ENCODE results near the gene AHCY. TPM values are rescaled to one million over a fixed set of nuclear protein-coding genes. Genes with fewer than 3 reads are reported as not detected.
"Not testable (repeated sequence)": the region's sequence is repeated elsewhere in the genome, so short reads cannot be mapped to it uniquely, and the experiment has no call there.

AHCY gene
- total RNA-seq, 4 donors from 2014 or later, result 99.0 to 146 (median 137) TPM

- WGBS, 2 donors, result 83 to 96% methylated on average over 2 of the region's 2 CpGs
- H3K9me3 ChIP-seq, result no peaks in the 10 kb centered on the region
- no peak for DNase-seq
- H3K4me3 ChIP-seq, result no peak overlapping the region
- TF ChIP-seq, protein P1, sequence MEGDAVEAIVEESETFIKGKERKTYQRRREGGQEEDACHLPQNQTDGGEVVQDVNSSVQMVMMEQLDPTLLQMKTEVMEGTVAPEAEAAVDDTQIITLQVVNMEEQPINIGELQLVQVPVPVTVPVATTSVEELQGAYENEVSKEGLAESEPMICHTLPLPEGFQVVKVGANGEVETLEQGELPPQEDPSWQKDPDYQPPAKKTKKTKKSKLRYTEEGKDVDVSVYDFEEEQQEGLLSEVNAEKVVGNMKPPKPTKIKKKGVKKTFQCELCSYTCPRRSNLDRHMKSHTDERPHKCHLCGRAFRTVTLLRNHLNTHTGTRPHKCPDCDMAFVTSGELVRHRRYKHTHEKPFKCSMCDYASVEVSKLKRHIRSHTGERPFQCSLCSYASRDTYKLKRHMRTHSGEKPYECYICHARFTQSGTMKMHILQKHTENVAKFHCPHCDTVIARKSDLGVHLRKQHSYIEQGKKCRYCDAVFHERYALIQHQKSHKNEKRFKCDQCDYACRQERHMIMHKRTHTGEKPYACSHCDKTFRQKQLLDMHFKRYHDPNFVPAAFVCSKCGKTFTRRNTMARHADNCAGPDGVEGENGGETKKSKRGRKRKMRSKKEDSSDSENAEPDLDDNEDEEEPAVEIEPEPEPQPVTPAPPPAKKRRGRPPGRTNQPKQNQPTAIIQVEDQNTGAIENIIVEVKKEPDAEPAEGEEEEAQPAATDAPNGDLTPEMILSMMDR (IDR thresholded peaks at IDR 0.05), result no peak
- no peak for TF ChIP-seq POLR2A (IDR thresholded peaks at IDR 0.05)
- no peaks in the 10 kb centered on the region for H3K27me3 ChIP-seq
- intact Hi-C loops (cut with DNase I), result no loop called here
- no peaks in the 10 kb centered on the region for H3K36me3 ChIP-seq
- H3K4me1 ChIP-seq, result no peaks in the 10 kb centered on the region
- no peak overlapping the region for H3K27ac ChIP-seq
Observed at GRCh38 chr20:34251619-34252018, 51.5 kb downstream of the AHCY start.

- no peak overlapping the region for H3K27ac ChIP-seq
- intact Hi-C loops (cut with DNase I), result no loop called here
- H3K4me1 ChIP-seq, result no peaks in the 10 kb centered on the region
- TF ChIP-seq, protein P1 (IDR thresholded peaks at IDR 0.05), result no peak
- TF ChIP-seq POLR2A (IDR thresholded peaks at IDR 0.05), result no peak
- no peaks in the 10 kb centered on the region for H3K36me3 ChIP-seq
- no peaks in the 10 kb centered on the region for H3K27me3 ChIP-seq
- H3K9me3 ChIP-seq, result no peaks in the 10 kb centered on the region
- DNase-seq, result no peak
- no peak overlapping the region for H3K4me3 ChIP-seq
Observed at GRCh38 chr20:34250005-34250404, 53.1 kb downstream of the AHCY start.

- Histone ChIP-seq H3K4me1 (no peaks in the 10 kb centered on the region), H3K27ac (no peak overlapping the region), H3K36me3 (no peaks in the 10 kb centered on the region), H3K9me3 (no peaks in the 10 kb centered on the region), H3K4me3 (no peak overlapping the region), H3K27me3 (no peaks in the 10 kb centered on the region)
- intact Hi-C loops (cut with DNase I), result no loop called here
- WGBS, 2 donors, result 69 to 77% methylated on average over 5 to 6 of the region's 6 CpGs
- DNase-seq, result no peak
- TF ChIP-seq, protein P1 (IDR thresholded peaks at IDR 0.05), result no peak
- TF ChIP-seq POLR2A (IDR thresholded peaks at IDR 0.05), result no peak
Observed at GRCh38 chr20:34249291-34249690, 53.9 kb downstream of the AHCY start.

GRCh38 chr20:34246126-34246626, 57.0 kb downstream of the AHCY start:
- no peaks in the 10 kb centered on the region for H3K4me1 ChIP-seq
- H3K4me3 ChIP-seq, result no peak overlapping the region
- intact Hi-C loops (cut with DNase I), result no loop called here
- H3K9me3 ChIP-seq, result no peaks in the 10 kb centered on the region
- WGBS, 2 donors, result 84 to 96% methylated on average over 2 of the region's 2 CpGs
- H3K27me3 ChIP-seq, result no peaks in the 10 kb centered on the region
- no peak for DNase-seq
- TF ChIP-seq POLR2A (IDR thresholded peaks at IDR 0.05), result no peak
- H3K27ac ChIP-seq, result no peak overlapping the region
- H3K36me3 ChIP-seq, result no peaks in the 10 kb centered on the region

DNA sequence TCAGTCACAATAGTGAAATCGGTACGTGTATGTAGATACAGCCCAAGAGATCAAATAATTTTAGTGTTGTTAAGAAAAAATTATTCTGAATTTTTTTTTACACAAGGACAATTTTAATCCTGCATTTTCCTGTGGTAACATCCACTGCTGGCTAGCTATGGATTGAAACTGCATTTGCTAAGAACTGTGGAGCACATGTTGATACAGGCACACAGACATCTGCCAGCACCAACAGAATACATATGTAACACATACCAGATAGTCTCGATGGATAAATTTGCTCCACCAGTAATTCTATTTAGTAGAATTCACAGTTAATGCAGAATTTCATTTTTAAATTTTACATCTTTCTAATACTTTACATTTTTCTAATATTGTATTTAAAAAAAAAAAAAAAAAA, 59.8 kb downstream of the AHCY start:
- no peaks in the 10 kb centered on the region for H3K36me3 ChIP-seq
- TF ChIP-seq, protein P1 (IDR thresholded peaks at IDR 0.05), result no peak
- no peak for TF ChIP-seq POLR2A (IDR thresholded peaks at IDR 0.05)
- intact Hi-C loops (cut with DNase I), result no loop called here

GRCh38 chr20:34242879-34243278, 60.3 kb downstream of the AHCY start:
- no peak for TF ChIP-seq POLR2A (IDR thresholded peaks at IDR 0.05)
- TF ChIP-seq, protein P1 (IDR thresholded peaks at IDR 0.05), result no peak
- WGBS, 2 donors, result 60 to 79% methylated on average over 1 of the region's 1 CpG
- Histone ChIP-seq H3K4me3 (no peak overlapping the region), H3K9me3 (no peaks in the 10 kb centered on the region), H3K36me3 (no peaks in the 10 kb centered on the region), H3K27me3 (peaks cover 0 to 7% (median 0%) of the 10 kb centered on the region in 4 donors), H3K27ac (no peak overlapping the region), H3K4me1 (no peaks in the 10 kb centered on the region)
- no peak for DNase-seq
- intact Hi-C loops (cut with DNase I), result no loop called here

More for the DNA sequence above, 59.8 kb downstream of the AHCY start:
- Histone ChIP-seq H3K27ac (no peak overlapping the region), H3K4me3 (no peak overlapping the region), H3K27me3 (peaks cover 0 to 7% (median 0%) of the 10 kb centered on the region in 4 donors), H3K4me1 (no peaks in the 10 kb centered on the region), H3K9me3 (no peaks in the 10 kb centered on the region)
- 66 to 74% methylated on average over 3 of the region's 3 CpGs for WGBS, 2 donors
- no peak for DNase-seq

DNA sequence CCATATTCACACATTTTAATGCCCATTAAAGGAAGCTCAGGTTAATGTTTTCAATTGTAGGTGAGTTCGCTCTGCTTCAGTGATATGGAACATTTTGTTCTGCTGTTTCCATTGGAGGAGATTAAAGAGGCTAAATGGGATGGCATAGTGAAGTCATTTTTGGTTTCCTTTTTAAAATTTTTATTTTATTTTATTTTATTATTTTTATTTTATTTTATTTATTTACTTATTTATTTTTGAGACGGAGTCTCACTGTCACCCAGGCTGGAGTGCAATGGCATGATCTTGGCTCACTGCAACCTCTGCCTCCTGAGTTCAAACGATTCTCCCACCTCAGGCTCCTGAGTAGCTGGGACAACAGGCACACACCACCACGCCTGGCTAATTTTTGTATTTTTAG, 61.1 kb downstream of the AHCY start:
- 78 to 80% methylated on average over 4 of the region's 4 CpGs for WGBS, 2 donors
- H3K27ac ChIP-seq; H3K9me3 ChIP-seq; DNase-seq; H3K36me3 ChIP-seq; H3K4me1 ChIP-seq; H3K27me3 ChIP-seq; H3K4me3 ChIP-seq; intact Hi-C loops (cut with DNase I): not testable (repeated sequence)
